ENCODE data around the gene PDIA4.

GRCh38 chr7:148978091-148978490 lies 50.2 kb downstream of the PDIA4 start:
- TF ChIP-seq CTCF (IDR thresholded peaks at IDR 0.05; ENCODE audit: control extremely low read depth in 1 of 3, insufficient read depth in 1 of 3, low read depth in 1 of 3, low read length in 3 of 3): no peak
- TF ChIP-seq CBX5 (IDR thresholded peaks at IDR 0.05; ENCODE audit: low read depth, low read length): no peak
- no peak for TF ChIP-seq KDM1A (IDR thresholded peaks at IDR 0.05; ENCODE audit: borderline replicate concordance, low read length)
- no peak for TF ChIP-seq TAF1 (IDR thresholded peaks at IDR 0.05; ENCODE audit: low read depth, low read length)
- no peak for TF ChIP-seq POLR2AphosphoS5 (IDR thresholded peaks at IDR 0.05; ENCODE audit: low read depth, low read length)
- no peak for TF ChIP-seq RAD21 (IDR thresholded peaks at IDR 0.05 in 1 of 2, conservative IDR thresholded peaks at IDR 0.05 in 1 of 2; ENCODE audit: low read depth in 2 of 2, low read length in 2 of 2)
- no peak for TF ChIP-seq SUZ12 (IDR thresholded peaks at IDR 0.05; ENCODE audit: low read length)
- TF ChIP-seq USF2 (IDR thresholded peaks at IDR 0.05; ENCODE audit: low read length): no peak
